Measurements from ENCODE around the gene RPUSD1.

- TF ChIP-seq, protein P1, sequence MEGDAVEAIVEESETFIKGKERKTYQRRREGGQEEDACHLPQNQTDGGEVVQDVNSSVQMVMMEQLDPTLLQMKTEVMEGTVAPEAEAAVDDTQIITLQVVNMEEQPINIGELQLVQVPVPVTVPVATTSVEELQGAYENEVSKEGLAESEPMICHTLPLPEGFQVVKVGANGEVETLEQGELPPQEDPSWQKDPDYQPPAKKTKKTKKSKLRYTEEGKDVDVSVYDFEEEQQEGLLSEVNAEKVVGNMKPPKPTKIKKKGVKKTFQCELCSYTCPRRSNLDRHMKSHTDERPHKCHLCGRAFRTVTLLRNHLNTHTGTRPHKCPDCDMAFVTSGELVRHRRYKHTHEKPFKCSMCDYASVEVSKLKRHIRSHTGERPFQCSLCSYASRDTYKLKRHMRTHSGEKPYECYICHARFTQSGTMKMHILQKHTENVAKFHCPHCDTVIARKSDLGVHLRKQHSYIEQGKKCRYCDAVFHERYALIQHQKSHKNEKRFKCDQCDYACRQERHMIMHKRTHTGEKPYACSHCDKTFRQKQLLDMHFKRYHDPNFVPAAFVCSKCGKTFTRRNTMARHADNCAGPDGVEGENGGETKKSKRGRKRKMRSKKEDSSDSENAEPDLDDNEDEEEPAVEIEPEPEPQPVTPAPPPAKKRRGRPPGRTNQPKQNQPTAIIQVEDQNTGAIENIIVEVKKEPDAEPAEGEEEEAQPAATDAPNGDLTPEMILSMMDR (IDR thresholded peaks at IDR 0.05): no peak
- no peak for TF ChIP-seq POLR2A (IDR thresholded peaks at IDR 0.05)
Observed at GRCh38 chr16:831571-832413, 43.6 kb upstream of the RPUSD1 start.
